Keratinocyte (primary cell): ENCODE results near the gene PWWP2B. TPM values are rescaled to one million over a fixed set of nuclear protein-coding genes. Genes with fewer than 3 reads are reported as not detected.

Experiments
- DNase-seq: peaks from one replicate; pipeline ENCODE4 v3.0.0-alpha.2; 2011; ENCODE audit warnings: low read depth, missing footprints, low spot score
- FAIRE-seq: peaks from 2 replicates; lab custom pipeline; 2011; peaks lifted over from hg19 to GRCh38; lab: Jason Lieb, UNC
- H2AFZ ChIP-seq: 2 replicates; pipeline ENCODE4 v1.6.0; 2012; ENCODE audit warnings: low read length, control low read depth, inconsistent platforms; ENCODE audit not compliant: control insufficient read depth
- H3K27ac ChIP-seq: 2 replicates; pipeline ENCODE4 v1.5.1; 2011; ENCODE audit warnings: low read length; ENCODE audit not compliant: control insufficient read depth, insufficient read depth
- H3K27me3 ChIP-seq: 3 replicates; pipeline ENCODE4 v1.6.0; 2011; ENCODE audit warnings: low read length; ENCODE audit not compliant: control insufficient read depth, insufficient read depth; ENCODE audit errors: extremely low read depth
- H3K36me3 ChIP-seq, 2 experiments: 2 replicates in 1 of 2; 3 replicates in 1 of 2; pipeline ENCODE4 v1.5.1; 2011; ENCODE audit warnings: low read length in 2 of 2, mild to moderate bottlenecking in 1 of 2; ENCODE audit not compliant: control insufficient read depth in 2 of 2, insufficient read depth in 2 of 2; ENCODE audit errors: extremely low read depth in 1 of 2
- H3K4me1 ChIP-seq: 3 replicates; pipeline ENCODE4 v1.5.1; 2011; ENCODE audit warnings: low read length; ENCODE audit not compliant: control insufficient read depth, insufficient read depth; ENCODE audit errors: extremely low read depth
- H3K4me2 ChIP-seq: 3 replicates; pipeline ENCODE4 v1.6.0; 2011; ENCODE audit warnings: low read depth, low read length; ENCODE audit not compliant: control insufficient read depth, insufficient read depth; ENCODE audit errors: extremely low read depth
- H3K4me3 ChIP-seq, 3 experiments: fragments of 200-600 bp in 1 of 3; sonication (generic) in 1 of 3; 2 replicates in 2 of 3; 3 replicates in 1 of 3; pipeline ENCODE4 v1.5.1; 2011 to 2016; ENCODE audit warnings: low read length in 3 of 3, mild to moderate bottlenecking in 3 of 3, control low read depth in 2 of 3, inconsistent platforms in 1 of 3, low read depth in 1 of 3, mixed read lengths in 1 of 3, mixed run types in 1 of 3, moderate library complexity in 1 of 3; ENCODE audit not compliant: control insufficient read depth in 2 of 3, insufficient read depth in 2 of 3; ENCODE audit errors: extremely low read depth in 1 of 3
- H3K79me2 ChIP-seq: 2 replicates; pipeline ENCODE4 v1.6.0; 2012; ENCODE audit warnings: low read length; ENCODE audit not compliant: control insufficient read depth, insufficient read depth
- H3K9ac ChIP-seq: 3 replicates; pipeline ENCODE4 v1.6.0; 2011; ENCODE audit warnings: low read length; ENCODE audit not compliant: control insufficient read depth, insufficient read depth; ENCODE audit errors: extremely low read depth
- H3K9me1 ChIP-seq: 3 replicates; pipeline ENCODE4 v1.6.0; 2011; ENCODE audit warnings: low read length; ENCODE audit not compliant: control insufficient read depth, insufficient read depth; ENCODE audit errors: extremely low read depth
- H3K9me3 ChIP-seq: 2 replicates; pipeline ENCODE4 v1.5.1; 2012; ENCODE audit warnings: low read depth, low read length; ENCODE audit not compliant: control insufficient read depth
- H4K20me1 ChIP-seq: 3 replicates; pipeline ENCODE4 v1.6.0; 2011; ENCODE audit warnings: low read length; ENCODE audit not compliant: control insufficient read depth, insufficient read depth; ENCODE audit errors: extremely low read depth
- CTCF ChIP-seq, 3 experiments: IDR thresholded peaks in 1 of 3; conservative IDR thresholded peaks in 1 of 3; optimal IDR thresholded peaks in 1 of 3; 2 replicates in 2 of 3; 3 replicates in 1 of 3; pipeline versions ENCODE3 to v1.5.1; 2011; ENCODE audit warnings: low read length in 3 of 3, mild to moderate bottlenecking in 3 of 3, moderate library complexity in 2 of 3, control low read depth in 1 of 3, inconsistent platforms in 1 of 3; ENCODE audit not compliant: insufficient read depth in 2 of 3; ENCODE audit errors: extremely low read depth in 1 of 3
- EZH2 ChIP-seq: IDR thresholded peaks from one replicate; pipeline ENCODE4 v1.6.1; 2012; ENCODE audit warnings: inconsistent platforms, mild to moderate bottlenecking, low read length, moderate library complexity
- dilution Hi-C: fragments of 300-500 bp; cut with MboI; formaldehyde crosslinking; loops from one replicate; pipeline ENCODE4 v1.7.0; 2020; ENCODE audit warnings: low sequenced_read_pairs; ENCODE audit not compliant: extremely low pct_ligation_motif_present
- polyA plus RNA-seq, 5 experiments: library from polyadenylated mRNA; depleted of rRNA in 3 of 5; stranded (reverse) in 3 of 5; stranded (forward) in 1 of 5; unstranded in 1 of 5; fragments of >200 nt; gene quantifications; 1 replicate in 1 of 5; 2 replicates in 3 of 5; 3 replicates in 1 of 5; pipeline versions ENCODE4 v1.2.1 to v1.2.3, GENCODE V29; 2011 to 2012; ENCODE audit warnings: missing spikeins in 2 of 5, low read depth in 1 of 5, low replicate concordance in 1 of 5

PWWP2B gene
- polyA plus RNA-seq, 1 donor (not counting 4 experiments of a cell fraction or from before 2014, with no cell fraction given), result 3.1 TPM

GRCh38 chr10:132421847-132422751, 25.1 kb downstream of the PWWP2B start:
- no peak for FAIRE-seq
- Histone ChIP-seq H3K9ac (peak overlapping the region; percentile 33), H2AFZ (no peak overlapping the region), H3K9me3 (no peaks in the 10 kb centered on the region), H3K27me3 (no peaks in the 10 kb centered on the region), H4K20me1 (no peaks in the 10 kb centered on the region), H3K4me3 (no peak overlapping the region), H3K4me2 (no peak overlapping the region), H3K4me1 (peaks cover 32% of the 10 kb centered on the region), H3K79me2 (no peaks in the 10 kb centered on the region), H3K27ac (no peak overlapping the region), H3K36me3 (no peaks in the 10 kb centered on the region), H3K9me1 (no peaks in the 10 kb centered on the region)
- dilution Hi-C loops, result no loop called here
- TF ChIP-seq EZH2 (no peak), CTCF (optimal IDR thresholded peaks at IDR 0.05 in 1 of 3, IDR thresholded peaks at IDR 0.05 in 1 of 3, conservative IDR thresholded peaks at IDR 0.05 in 1 of 3; ENCODE audit: extremely low read depth in 1 of 3, insufficient read depth in 2 of 3, low read length in 3 of 3) (no peak)
- no peak for DNase-seq

GRCh38 chr10:132422903-132423825, 26.2 kb downstream of the PWWP2B start:
- Histone ChIP-seq H3K27me3 (no peaks in the 10 kb centered on the region), H3K79me2 (no peaks in the 10 kb centered on the region), H3K36me3 (no peaks in the 10 kb centered on the region), H3K9ac (no peak overlapping the region), H3K4me2 (no peak overlapping the region), H3K4me3 (no peak overlapping the region), H3K27ac (no peak overlapping the region), H3K9me1 (no peaks in the 10 kb centered on the region), H3K4me1 (peaks cover 32% of the 10 kb centered on the region), H3K9me3 (no peaks in the 10 kb centered on the region), H4K20me1 (no peaks in the 10 kb centered on the region), H2AFZ (no peak overlapping the region)
- no peak for DNase-seq
- TF ChIP-seq CTCF (optimal IDR thresholded peaks at IDR 0.05 in 1 of 3, IDR thresholded peaks at IDR 0.05 in 1 of 3, conservative IDR thresholded peaks at IDR 0.05 in 1 of 3; ENCODE audit: extremely low read depth in 1 of 3, insufficient read depth in 2 of 3, low read length in 3 of 3), result no peak
- no peak for TF ChIP-seq EZH2
- FAIRE-seq, result no peak
- dilution Hi-C loops, result no loop called here
